Heart left ventricle (tissue), 16 donors: Measurements from ENCODE around the gene TMEM132D. TPM values are rescaled to one million over a fixed set of nuclear protein-coding genes. Genes with fewer than 3 reads are reported as not detected.

ENCODE experiments used
- ATAC-seq, 4 donors: fragments of 200-7000 bp; cut with Tn5 transposase; one replicate each; pipeline ENCODE4 v1.9.1; 2020 to 2022; ENCODE audit warnings: moderate library complexity in 4 of 4, mild to moderate bottlenecking in 3 of 4, moderate number of reproducible peaks in 1 of 4
- DNase-seq, 5 donors: peaks; one replicate each; pipeline ENCODE4 v3.0.0-alpha.2; 2020
- H3K27ac ChIP-seq, 12 donors: fragments of 200-600 bp; sonication (generic) in 4 of 12; one replicate each; pipeline versions ENCODE4 v1.5.0 to v1.8.0; 2016 to 2022; ENCODE audit warnings: mild to moderate bottlenecking in 2 of 12
- H3K27me3 ChIP-seq, 9 donors: fragments of 200-600 bp; sonication (generic) in 2 of 9; one replicate each; pipeline versions ENCODE4 v1.5.1 to v1.8.0; 2016 to 2022; ENCODE audit warnings: mild to moderate bottlenecking in 3 of 9
- H3K36me3 ChIP-seq, 9 donors: fragments of 200-600 bp; sonication (generic) in 2 of 9; one replicate each; pipeline versions ENCODE4 v1.5.0 to v1.8.0; 2018 to 2022; ENCODE audit warnings: mild to moderate bottlenecking in 2 of 9
- H3K4me1 ChIP-seq, 12 donors: fragments of 200-600 bp; sonication (generic) in 4 of 12; one replicate each; pipeline versions ENCODE4 v1.5.0 to v1.8.0; 2016 to 2022; ENCODE audit warnings: mild to moderate bottlenecking in 3 of 12
- H3K4me3 ChIP-seq, 12 donors: fragments of 200-600 bp; sonication (generic) in 4 of 12; one replicate each; pipeline versions ENCODE4 v1.5.0 to v1.8.0; 2017 to 2022; ENCODE audit warnings: mild to moderate bottlenecking in 9 of 12, moderate library complexity in 4 of 12
- H3K9me3 ChIP-seq, 12 donors: fragments of 200-600 bp; sonication (generic) in 4 of 12; one replicate each; pipeline versions ENCODE4 v1.5.0 to v1.8.0; 2016 to 2022; ENCODE audit warnings: mild to moderate bottlenecking in 1 of 12
- POLR2A ChIP-seq, 2 donors: fragments of 450-650 bp; IDR thresholded peaks; one replicate each; pipeline ENCODE4 v1.6.1; 2017; ENCODE audit warnings: antibody characterized with exemption in 2 of 2, mild to moderate bottlenecking in 2 of 2, moderate library complexity in 2 of 2
- WGBS, 4 donors: extraction: QIAGEN DNeasy Blood & Tissue Kit in 2 of 4; methylation state at CpG; one replicate each; pipeline versions ENCODE4 v1.1.5 to v1.1.7; 2013 to 2018; 5-methylcytosine and 5-hydroxymethylcytosine counted together
- intact Hi-C, 10 donors: fragments of 100-400 bp; cut with DNase I; formaldehyde crosslinking; loops; one replicate each; pipeline versions ENCODE4 v1.11.1 to v1.14.2; 2022
- polyA plus RNA-seq, 2 donors: library from polyadenylated mRNA; stranded (reverse); fragments of 200-250 nt; gene quantifications; one replicate each; pipeline ENCODE4 v1.2.3, GENCODE V29; 2013
- total RNA-seq, 9 donors: library from RNA; depleted of rRNA in 2 of 9; stranded (reverse); fragments of >200 nt in 2 of 9; fragmentation: NEBNext Ultra II Directional in 3 of 9; extraction: Animal tissue kit (Norgen Biotek cat#: 25700) in 3 of 9; gene quantifications; one replicate each; pipeline versions ENCODE4 v1.1.0 to v1.2.4, GENCODE V29; 2016 to 2023
- TF ChIP-seq, protein P1 (sequence below), 12 donors: fragments of 200-600 bp; sonication (generic) in 4 of 12; IDR thresholded peaks; one replicate each; pipeline versions ENCODE4 v1.5.0 to v1.8.0; 2018 to 2022; ENCODE audit warnings: antibody characterized with exemption in 12 of 12, mild to moderate bottlenecking in 5 of 12
- donor health status: ischemic (EF 13 %, LVEDD 7.1; RV severe dilation, severe dysfunction).
- donor health status: healthy with polysubstance abuse.
- donor health status: DM: no; HTN: yes; CAD: no.
- donor health status: DM: no; HTN: no; CAD: no.
- donor health status: ischemic (EF 25% LVEDD 6.9; RV normal size, moderate dysfunction).
- donor health status: ischemic (EF 25% LVEDD 5.7; RV mildly dilated, moderate dysfunction).
- donor health status: healthy.
- donor health status: DM: yes; HTN: yes; CAD: no.
- donor health status: ischemic (EF 35%, LVEDD 5.7; RV mildly dilated, moderate dysfunction).
- donor health status: nonischemic (EF 11% LVEDD 7.7; RV severe dilation, severe dysfunction).
- donor health status: DM: yes; HTN: yes; CAD: no.
- donor health status: PGD.
- donor health status: ischemic (EF 29% LVEDD 5.4; RV normal size, mild dysfunction).
- donor health status: nonischemic (EF 23%, LVEDD 6.1; RV moderate dilation, normal function).

Gene TMEM132D
- total and polyA plus RNA-seq, 11 donors, result not detected

DNA sequence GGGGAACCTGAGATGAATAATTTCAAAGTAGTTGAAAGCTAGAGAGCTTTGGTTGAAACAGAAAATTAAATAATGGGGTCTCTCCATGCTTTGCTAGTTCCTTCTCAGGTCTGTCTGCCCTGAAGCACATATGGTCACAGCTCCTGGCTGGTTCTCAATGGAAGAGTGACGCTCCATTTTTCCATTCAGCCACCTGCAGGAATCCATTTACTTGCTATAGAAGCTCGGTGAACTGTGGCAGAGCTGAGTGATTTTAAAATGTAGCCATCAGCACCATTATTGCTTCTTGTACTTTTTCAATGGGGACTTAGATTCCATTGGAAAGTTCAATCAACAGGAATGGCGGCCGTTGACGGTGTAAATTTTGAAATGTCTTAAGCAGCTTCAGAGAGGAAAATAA, 525.3 kb downstream of the TMEM132D start:
- Histone ChIP-seq H3K4me3 (no peak overlapping the region), H3K36me3 (no peaks in the 10 kb centered on the region), H3K4me1 (no peaks in the 10 kb centered on the region), H3K27ac (no peak overlapping the region), H3K27me3 (no peaks in the 10 kb centered on the region), H3K9me3 (peaks cover 0 to 6% (median 0%) of the 10 kb centered on the region in 12 donors)
- DNase-seq (no peak), ATAC-seq (no peak)
- WGBS, 4 donors, result 71 to 82% (median 78%) methylated on average over 5 of the region's 5 CpGs
- intact Hi-C loops, result no loop called here
- no peak for TF ChIP-seq POLR2A (IDR thresholded peaks at IDR 0.05)
- TF ChIP-seq, protein P1, sequence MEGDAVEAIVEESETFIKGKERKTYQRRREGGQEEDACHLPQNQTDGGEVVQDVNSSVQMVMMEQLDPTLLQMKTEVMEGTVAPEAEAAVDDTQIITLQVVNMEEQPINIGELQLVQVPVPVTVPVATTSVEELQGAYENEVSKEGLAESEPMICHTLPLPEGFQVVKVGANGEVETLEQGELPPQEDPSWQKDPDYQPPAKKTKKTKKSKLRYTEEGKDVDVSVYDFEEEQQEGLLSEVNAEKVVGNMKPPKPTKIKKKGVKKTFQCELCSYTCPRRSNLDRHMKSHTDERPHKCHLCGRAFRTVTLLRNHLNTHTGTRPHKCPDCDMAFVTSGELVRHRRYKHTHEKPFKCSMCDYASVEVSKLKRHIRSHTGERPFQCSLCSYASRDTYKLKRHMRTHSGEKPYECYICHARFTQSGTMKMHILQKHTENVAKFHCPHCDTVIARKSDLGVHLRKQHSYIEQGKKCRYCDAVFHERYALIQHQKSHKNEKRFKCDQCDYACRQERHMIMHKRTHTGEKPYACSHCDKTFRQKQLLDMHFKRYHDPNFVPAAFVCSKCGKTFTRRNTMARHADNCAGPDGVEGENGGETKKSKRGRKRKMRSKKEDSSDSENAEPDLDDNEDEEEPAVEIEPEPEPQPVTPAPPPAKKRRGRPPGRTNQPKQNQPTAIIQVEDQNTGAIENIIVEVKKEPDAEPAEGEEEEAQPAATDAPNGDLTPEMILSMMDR (IDR thresholded peaks at IDR 0.05), result no peak

DNA sequence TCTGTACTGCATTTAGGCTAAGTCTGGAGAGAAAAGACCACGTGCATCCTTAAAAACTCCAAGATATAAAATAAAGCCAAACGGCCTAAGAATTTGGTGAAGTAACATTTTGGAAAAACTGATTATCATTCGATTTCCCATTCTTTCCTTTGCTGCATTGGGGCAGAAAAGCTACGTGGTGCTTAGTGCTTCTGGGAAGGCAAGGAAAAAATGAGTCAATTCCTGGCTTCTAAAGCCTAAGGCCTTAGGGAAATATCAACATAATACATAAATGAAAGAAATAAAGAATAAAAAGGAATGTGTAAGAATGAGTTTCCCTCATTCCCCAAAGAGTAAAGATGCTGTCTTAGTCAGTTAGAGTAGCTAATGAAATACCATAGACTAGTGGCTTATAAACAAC, 530.1 kb downstream of the TMEM132D start:
- ATAC-seq (no peak), DNase-seq (no peak)
- no peak overlapping the region for H3K4me3 ChIP-seq
- H3K27me3 ChIP-seq, result peaks cover 0 to 3% (median 0%) of the 10 kb centered on the region in 9 donors
- TF ChIP-seq POLR2A (IDR thresholded peaks at IDR 0.05), result no peak
- TF ChIP-seq, protein P1 (IDR thresholded peaks at IDR 0.05), result no peak
- WGBS, 4 donors, result 65 to 70% (median 66%) methylated on average over 4 of the region's 4 CpGs
- intact Hi-C loops, result no loop called here
- no peaks in the 10 kb centered on the region for H3K36me3 ChIP-seq
- no peak overlapping the region for H3K27ac ChIP-seq
- peaks cover 0 to 6% (median 0%) of the 10 kb centered on the region in 12 donors for H3K9me3 ChIP-seq
- no peaks in the 10 kb centered on the region for H3K4me1 ChIP-seq

DNA sequence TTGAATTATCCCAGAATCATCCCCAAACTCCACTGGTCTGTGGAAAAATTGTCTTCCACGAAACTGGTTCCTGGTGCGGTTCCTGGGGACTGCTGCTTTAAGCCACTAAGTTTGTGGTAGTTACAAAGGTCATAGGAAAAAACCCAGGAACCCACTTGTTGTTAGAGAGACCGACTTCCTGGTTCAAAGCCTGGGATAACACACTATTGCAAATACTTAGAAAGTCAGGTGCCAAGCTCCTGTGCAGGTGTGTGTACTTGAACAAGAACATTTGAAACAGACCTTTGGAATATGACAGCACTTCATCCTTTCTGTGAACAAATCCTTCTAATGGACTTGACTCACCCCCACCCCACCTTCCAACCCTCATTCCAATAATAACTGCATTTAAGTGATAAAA, 530.9 kb downstream of the TMEM132D start:
- Histone ChIP-seq H3K4me1 (no peaks in the 10 kb centered on the region), H3K27me3 (peaks cover 0 to 7% (median 0%) of the 10 kb centered on the region in 9 donors), H3K36me3 (no peaks in the 10 kb centered on the region), H3K27ac (no peak overlapping the region), H3K4me3 (no peak overlapping the region), H3K9me3 (peaks cover 0 to 6% (median 0%) of the 10 kb centered on the region in 12 donors)
- DNase-seq (no peak), ATAC-seq (no peak)
- 29 to 87% (median 47%) methylated on average over 3 of the region's 3 CpGs for WGBS, 4 donors
- intact Hi-C loops, result no loop called here
- no peak for TF ChIP-seq POLR2A (IDR thresholded peaks at IDR 0.05)
- TF ChIP-seq, protein P1 (IDR thresholded peaks at IDR 0.05), result no peak

DNA sequence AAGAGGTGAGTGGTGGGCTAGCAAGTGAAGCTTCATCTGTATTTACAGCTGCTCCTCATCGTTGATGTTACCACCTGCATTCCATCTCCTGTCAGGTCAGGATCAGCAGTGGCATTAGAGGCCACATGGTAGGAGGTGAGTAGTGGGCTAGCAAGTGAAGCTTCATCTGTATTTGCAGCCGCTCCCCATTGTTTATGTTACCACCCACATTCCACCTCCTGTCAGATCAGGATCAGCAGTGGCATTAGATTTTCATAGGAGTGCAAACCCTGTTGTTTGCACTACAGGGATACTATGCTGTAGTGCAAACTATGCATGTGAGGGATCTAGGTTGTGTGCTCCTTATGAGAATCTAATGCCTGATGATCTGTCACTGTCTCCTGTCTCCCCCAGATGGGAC, 531.5 kb downstream of the TMEM132D start:
- intact Hi-C loops, result no loop called here
- Histone ChIP-seq H3K4me1 (no peaks in the 10 kb centered on the region), H3K27me3 (peaks cover 0 to 7% (median 0%) of the 10 kb centered on the region in 9 donors), H3K4me3 (no peak overlapping the region), H3K9me3 (peaks cover 0 to 6% (median 0%) of the 10 kb centered on the region in 12 donors), H3K27ac (no peak overlapping the region), H3K36me3 (no peaks in the 10 kb centered on the region)
- 69 to 100% (median 76%) methylated on average over 1 to 2 of the region's 2 CpGs for WGBS, 4 donors
- DNase-seq, result no peak
- no peak for TF ChIP-seq POLR2A (IDR thresholded peaks at IDR 0.05)
- TF ChIP-seq, protein P1 (IDR thresholded peaks at IDR 0.05), result no peak
- no peak for ATAC-seq
